GM23338 (cell line): ENCODE measurements around the gene CLEC4G. TPM values are rescaled to one million over a fixed set of nuclear protein-coding genes. Genes with fewer than 3 reads are reported as not detected.

Experiments
- ATAC-seq: fragments of 200-7000 bp; cut with Tn5 transposase; 3 replicates; pipeline ENCODE4 v1.9.1; 2020
- DNase-seq: peaks from one replicate; pipeline ENCODE4 v3.0.0-alpha.2; 2015; ENCODE audit warnings: low spot score
- H2AFZ ChIP-seq: fragments of 200-600 bp; sonication (generic); 2 replicates; pipeline ENCODE4 v1.8.0; 2016; ENCODE audit warnings: antibody characterized with exemption, mild to moderate bottlenecking, moderate library complexity
- H3F3A ChIP-seq: fragments of 200-600 bp; sonication (generic); replicated peaks from 2 replicates; pipeline ENCODE4 v1.8.0; 2017; ENCODE audit warnings: antibody characterized with exemption, mixed run types, low read depth
- H3K27ac ChIP-seq: fragments of 200-600 bp; sonication (generic); 2 replicates; pipeline ENCODE4 v1.6.1; 2016; ENCODE audit warnings: low read depth
- H3K27me3 ChIP-seq: fragments of 200-600 bp; sonication (generic); 2 replicates; pipeline ENCODE4 v1.8.0; 2016; ENCODE audit warnings: mild to moderate bottlenecking, mixed run types, moderate library complexity; ENCODE audit not compliant: insufficient read depth
- H3K36me3 ChIP-seq: fragments of 200-600 bp; sonication (generic); 2 replicates; pipeline ENCODE4 v1.8.0; 2016; ENCODE audit warnings: mild to moderate bottlenecking; ENCODE audit not compliant: insufficient read depth
- H3K4me1 ChIP-seq: fragments of 200-600 bp; sonication (generic); 2 replicates; pipeline ENCODE4 v1.8.0; 2016; ENCODE audit warnings: mild to moderate bottlenecking, moderate library complexity; ENCODE audit not compliant: insufficient read depth
- H3K4me2 ChIP-seq: fragments of 200-600 bp; sonication (generic); 2 replicates; pipeline ENCODE4 v1.7.1; 2017; ENCODE audit warnings: mixed run types
- H3K4me3 ChIP-seq: fragments of 200-600 bp; sonication (generic); 2 replicates; pipeline ENCODE4 v1.6.1; 2016; ENCODE audit warnings: mixed run types
- H3K79me2 ChIP-seq: fragments of 200-600 bp; sonication (generic); replicated peaks from 2 replicates; pipeline ENCODE4 v1.8.0; 2017; ENCODE audit warnings: mild to moderate bottlenecking; ENCODE audit not compliant: insufficient read depth
- H3K9me2 ChIP-seq: fragments of 200-600 bp; sonication (generic); 2 replicates; pipeline ENCODE4 v1.8.0; 2017; ENCODE audit not compliant: insufficient read depth
- H4K20me1 ChIP-seq: fragments of 200-600 bp; sonication (generic); replicated peaks from 2 replicates; pipeline ENCODE4 v1.8.0; 2017; ENCODE audit warnings: mild to moderate bottlenecking; ENCODE audit not compliant: insufficient read depth
- H3K27ac Mint-ChIP-seq: 2 replicates; pipeline ENCODE4 v1.8.0; 2020; ENCODE audit warnings: inconsistent platforms, mild to moderate bottlenecking, moderate library complexity, mixed read lengths
- H3K27me3 Mint-ChIP-seq: 3 replicates; pipeline ENCODE4 v1.8.0; 2022; ENCODE audit warnings: low read depth, mild to moderate bottlenecking, moderate library complexity, mixed read lengths, inconsistent platforms; ENCODE audit not compliant: insufficient read depth, poor library complexity
- H3K36me3 Mint-ChIP-seq: 3 replicates; pipeline ENCODE4 v1.8.0; 2021; ENCODE audit warnings: low read depth, mild to moderate bottlenecking, inconsistent platforms, moderate library complexity, mixed read lengths
- H3K4me1 Mint-ChIP-seq: 3 replicates; pipeline ENCODE4 v1.8.0; 2020; ENCODE audit warnings: mild to moderate bottlenecking, inconsistent platforms, mixed read lengths
- H3K4me3 Mint-ChIP-seq: 3 replicates; pipeline ENCODE4 v1.8.0; 2021; ENCODE audit warnings: moderate library complexity, mild to moderate bottlenecking, inconsistent platforms, mixed read lengths
- H3K9me3 Mint-ChIP-seq: 3 replicates; pipeline ENCODE4 v1.8.0; 2020; ENCODE audit warnings: moderate library complexity, mild to moderate bottlenecking, inconsistent platforms, mixed read lengths
- CREB1 ChIP-seq: fragments of 250-450 bp; sonication (Bioruptor Pico); IDR thresholded peaks from 2 replicates; pipeline ENCODE4 v1.5.0; 2020; ENCODE audit warnings: low read depth, mild to moderate bottlenecking, moderate library complexity
- CTCF ChIP-seq, 2 experiments: fragments of 200-600 bp in 1 of 2; sonication (generic) in 1 of 2; conservative IDR thresholded peaks; 2 replicates each; pipeline versions ENCODE4 v1.5.1 to v1.6.1; 2016 to 2017; ENCODE audit warnings: antibody characterized with exemption in 2 of 2, low read depth in 2 of 2, mild to moderate bottlenecking in 2 of 2, moderate library complexity in 1 of 2
- ETS1 ChIP-seq: IDR thresholded peaks from 2 replicates; pipeline ENCODE4 v1.6.1; 2016; ENCODE audit warnings: antibody characterized with exemption
- EZH2 ChIP-seq: fragments of 200-600 bp; sonication (generic); IDR thresholded peaks from one replicate; pipeline ENCODE4 v1.8.0; 2017; ENCODE audit warnings: antibody characterized with exemption, mild to moderate bottlenecking, low read depth; ENCODE audit not compliant: unreplicated experiment
- EZH2phosphoT487 ChIP-seq: fragments of 200-600 bp; sonication (generic); IDR thresholded peaks from one replicate; pipeline ENCODE4 v1.8.1; 2018; ENCODE audit warnings: antibody characterized with exemption; ENCODE audit not compliant: unreplicated experiment
- JUNB ChIP-seq: IDR thresholded peaks from one replicate; pipeline ENCODE4 v1.6.1; 2016; ENCODE audit warnings: antibody characterized with exemption; ENCODE audit not compliant: unreplicated experiment
- NANOG ChIP-seq: IDR thresholded peaks from 2 replicates; pipeline ENCODE4 v1.6.1; 2016; ENCODE audit warnings: antibody characterized with exemption, borderline replicate concordance
- POLR2AphosphoS5 ChIP-seq: IDR thresholded peaks from 2 replicates; pipeline ENCODE4 v1.6.1; 2016; ENCODE audit warnings: antibody characterized with exemption, low read depth
- REST ChIP-seq: IDR thresholded peaks from one replicate; pipeline ENCODE4 v1.6.1; 2018; ENCODE audit warnings: antibody characterized with exemption; ENCODE audit not compliant: unreplicated experiment
- STAT1 ChIP-seq: IDR thresholded peaks from one replicate; pipeline ENCODE4 v1.6.1; 2016; ENCODE audit warnings: antibody characterized with exemption; ENCODE audit not compliant: unreplicated experiment
- ZNF114 ChIP-seq: fragments of 250-450 bp; sonication (Bioruptor Pico); IDR thresholded peaks from 2 replicates; pipeline ENCODE4 v1.5.0; 2020; ENCODE audit warnings: mild to moderate bottlenecking, moderate library complexity
- ZNF331 ChIP-seq: fragments of 250-450 bp; sonication (Bioruptor Pico); IDR thresholded peaks from 2 replicates; pipeline ENCODE4 v1.5.0; 2020; ENCODE audit warnings: low read depth, mild to moderate bottlenecking, moderate library complexity
- polyA plus RNA-seq: library from polyadenylated mRNA; unstranded; fragments of >200 nt; fragmentation: Nextera tagmentation; extraction: Ambion mirVana; gene quantifications from 2 replicates; pipeline ENCODE4 v1.2.1, GENCODE V29; 2016
- total RNA-seq: library from RNA; depleted of rRNA; stranded (reverse); fragments of >200 nt; shearing (Covaris generic); gene quantifications from 2 replicates; pipeline ENCODE4 v1.2.3, GENCODE V29; 2014
- TF ChIP-seq, protein P1 (sequence below): fragments of 250-450 bp; sonication (Bioruptor Pico); IDR thresholded peaks from 2 replicates; pipeline ENCODE4 v1.5.0; 2020; ENCODE audit warnings: mild to moderate bottlenecking, moderate library complexity

The CLEC4G gene
- total and polyA plus RNA-seq, 2 experiments from 2014 or later = 0.52 to 0.65 TPM

- no peak for DNase-seq
- no peaks in the 10 kb centered on the region for H3F3A ChIP-seq
- H3K27ac ChIP-seq = no peak overlapping the region
- no peaks in the 10 kb centered on the region for H3K27me3 ChIP-seq
- TF ChIP-seq EZH2 (no peak), ZNF331 (CRISPR knock-in tag) (no peak), EZH2phosphoT487 (no peak), ETS1 (no peak), NANOG (no peak), CREB1 (no peak), STAT1 (no peak), POLR2AphosphoS5 (no peak), REST (no peak), ZNF114 (CRISPR knock-in tag) (no peak), CTCF (conservative IDR thresholded peaks at IDR 0.05; ENCODE audit: low read depth in 2 of 2) (no peak), JUNB (no peak)
- TF ChIP-seq, protein P1, sequence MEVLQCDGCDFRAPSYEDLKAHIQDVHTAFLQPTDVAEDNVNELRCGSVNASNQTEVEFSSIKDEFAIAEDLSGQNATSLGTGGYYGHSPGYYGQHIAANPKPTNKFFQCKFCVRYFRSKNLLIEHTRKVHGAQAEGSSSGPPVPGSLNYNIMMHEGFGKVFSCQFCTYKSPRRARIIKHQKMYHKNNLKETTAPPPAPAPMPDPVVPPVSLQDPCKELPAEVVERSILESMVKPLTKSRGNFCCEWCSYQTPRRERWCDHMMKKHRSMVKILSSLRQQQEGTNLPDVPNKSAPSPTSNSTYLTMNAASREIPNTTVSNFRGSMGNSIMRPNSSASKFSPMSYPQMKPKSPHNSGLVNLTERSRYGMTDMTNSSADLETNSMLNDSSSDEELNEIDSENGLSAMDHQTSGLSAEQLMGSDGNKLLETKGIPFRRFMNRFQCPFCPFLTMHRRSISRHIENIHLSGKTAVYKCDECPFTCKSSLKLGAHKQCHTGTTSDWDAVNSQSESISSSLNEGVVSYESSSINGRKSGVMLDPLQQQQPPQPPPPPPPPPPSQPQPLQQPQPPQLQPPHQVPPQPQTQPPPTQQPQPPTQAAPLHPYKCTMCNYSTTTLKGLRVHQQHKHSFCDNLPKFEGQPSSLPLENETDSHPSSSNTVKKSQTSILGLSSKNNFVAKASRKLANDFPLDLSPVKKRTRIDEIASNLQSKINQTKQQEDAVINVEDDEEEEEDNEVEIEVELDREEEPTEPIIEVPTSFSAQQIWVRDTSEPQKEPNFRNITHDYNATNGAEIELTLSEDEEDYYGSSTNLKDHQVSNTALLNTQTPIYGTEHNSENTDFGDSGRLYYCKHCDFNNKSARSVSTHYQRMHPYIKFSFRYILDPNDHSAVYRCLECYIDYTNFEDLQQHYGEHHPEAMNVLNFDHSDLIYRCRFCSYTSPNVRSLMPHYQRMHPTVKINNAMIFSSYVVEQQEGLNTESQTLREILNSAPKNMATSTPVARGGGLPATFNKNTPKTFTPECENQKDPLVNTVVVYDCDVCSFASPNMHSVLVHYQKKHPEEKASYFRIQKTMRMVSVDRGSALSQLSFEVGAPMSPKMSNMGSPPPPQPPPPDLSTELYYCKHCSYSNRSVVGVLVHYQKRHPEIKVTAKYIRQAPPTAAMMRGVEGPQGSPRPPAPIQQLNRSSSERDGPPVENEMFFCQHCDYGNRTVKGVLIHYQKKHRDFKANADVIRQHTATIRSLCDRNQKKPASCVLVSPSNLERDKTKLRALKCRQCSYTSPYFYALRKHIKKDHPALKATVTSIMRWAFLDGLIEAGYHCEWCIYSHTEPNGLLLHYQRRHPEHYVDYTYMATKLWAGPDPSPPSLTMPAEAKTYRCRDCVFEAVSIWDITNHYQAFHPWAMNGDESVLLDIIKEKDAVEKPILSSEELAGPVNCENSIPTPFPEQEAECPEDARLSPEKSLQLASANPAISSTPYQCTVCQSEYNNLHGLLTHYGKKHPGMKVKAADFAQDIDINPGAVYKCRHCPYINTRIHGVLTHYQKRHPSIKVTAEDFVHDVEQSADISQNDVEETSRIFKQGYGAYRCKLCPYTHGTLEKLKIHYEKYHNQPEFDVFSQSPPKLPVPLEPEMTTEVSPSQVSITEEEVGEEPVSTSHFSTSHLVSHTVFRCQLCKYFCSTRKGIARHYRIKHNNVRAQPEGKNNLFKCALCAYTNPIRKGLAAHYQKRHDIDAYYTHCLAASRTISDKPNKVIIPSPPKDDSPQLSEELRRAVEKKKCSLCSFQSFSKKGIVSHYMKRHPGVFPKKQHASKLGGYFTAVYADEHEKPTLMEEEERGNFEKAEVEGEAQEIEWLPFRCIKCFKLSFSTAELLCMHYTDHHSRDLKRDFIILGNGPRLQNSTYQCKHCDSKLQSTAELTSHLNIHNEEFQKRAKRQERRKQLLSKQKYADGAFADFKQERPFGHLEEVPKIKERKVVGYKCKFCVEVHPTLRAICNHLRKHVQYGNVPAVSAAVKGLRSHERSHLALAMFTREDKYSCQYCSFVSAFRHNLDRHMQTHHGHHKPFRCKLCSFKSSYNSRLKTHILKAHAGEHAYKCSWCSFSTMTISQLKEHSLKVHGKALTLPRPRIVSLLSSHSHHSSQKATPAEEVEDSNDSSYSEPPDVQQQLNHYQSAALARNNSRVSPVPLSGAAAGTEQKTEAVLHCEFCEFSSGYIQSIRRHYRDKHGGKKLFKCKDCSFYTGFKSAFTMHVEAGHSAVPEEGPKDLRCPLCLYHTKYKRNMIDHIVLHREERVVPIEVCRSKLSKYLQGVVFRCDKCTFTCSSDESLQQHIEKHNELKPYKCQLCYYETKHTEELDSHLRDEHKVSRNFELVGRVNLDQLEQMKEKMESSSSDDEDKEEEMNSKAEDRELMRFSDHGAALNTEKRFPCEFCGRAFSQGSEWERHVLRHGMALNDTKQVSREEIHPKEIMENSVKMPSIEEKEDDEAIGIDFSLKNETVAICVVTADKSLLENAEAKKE (CRISPR knock-in tag) = no peak
- H3K4me2 ChIP-seq = no peak overlapping the region
- no peak for ATAC-seq
- no peaks in the 10 kb centered on the region for H3K9me2 ChIP-seq
- H3K79me2 ChIP-seq = no peaks in the 10 kb centered on the region
- no peaks in the 10 kb centered on the region for H4K20me1 ChIP-seq
- no peak overlapping the region for H3K27ac Mint-ChIP-seq
- no peaks in the 10 kb centered on the region for H3K36me3 ChIP-seq
- H3K27me3 Mint-ChIP-seq = peaks cover 9% of the 10 kb centered on the region
- H3K4me1 ChIP-seq = 0 out of 2 replicates have a peak, but pooled peaks cover 4% of the 10 kb centered on the region
- no peaks in the 10 kb centered on the region; the same call in 2 of the 3 replicates for H3K36me3 Mint-ChIP-seq
- no peaks in the 10 kb centered on the region; the same call in 2 of the 3 replicates for H3K9me3 Mint-ChIP-seq
- H2AFZ ChIP-seq = no peak overlapping the region
- H3K4me3 ChIP-seq = no peak overlapping the region
- peaks cover 26% of the 10 kb centered on the region for H3K4me1 Mint-ChIP-seq
- no peak overlapping the region for H3K4me3 Mint-ChIP-seq
Measured at GRCh38 chr19:7701049-7701653, 30.8 kb downstream of the CLEC4G start.
